NCI-H2107 treated with DMSO at 0.1 percent for 48 hours (cell line): ENCODE data around the gene COLEC12.
"Not testable (repeated sequence)": the region's sequence is repeated elsewhere in the genome, so short reads cannot be mapped to it uniquely, and the experiment has no call there.

Experiments
- DNase-seq: peaks from one replicate; lab custom pipeline; 2025; ENCODE audit not compliant: unreplicated experiment; lab: John Stamatoyannopoulos, UW

The COLEC12 gene

GRCh38 chr18:332007-332406, 168.5 kb downstream of the COLEC12 start:
- no peak for DNase-seq

- DNase-seq: no peak
Observed at GRCh38 chr18:331221-331821, 169.2 kb downstream of the COLEC12 start.

DNA sequence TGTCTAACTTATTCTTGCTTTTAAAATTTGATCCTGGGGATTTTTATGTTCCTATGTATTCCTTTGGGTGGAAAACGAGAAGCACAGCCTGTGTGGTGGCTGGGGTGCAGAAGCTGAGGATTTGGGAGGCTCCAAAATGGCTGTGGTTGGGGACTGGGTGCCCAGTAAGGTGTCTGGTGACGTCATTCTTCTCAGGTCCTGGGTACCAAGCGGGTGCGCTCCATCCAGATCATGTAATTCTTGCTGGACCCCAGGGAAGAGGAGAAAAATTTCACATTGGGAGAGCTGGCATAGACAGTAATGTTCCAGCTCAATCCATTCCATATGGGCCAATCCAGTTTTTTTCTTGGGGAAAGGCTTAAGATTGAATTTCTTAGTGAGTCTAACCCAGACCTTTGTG, 171.6 kb downstream of the COLEC12 start:
- DNase-seq: no peak

- no peak for DNase-seq
Observed at GRCh38 chr18:326846-327245, 173.7 kb downstream of the COLEC12 start.

DNA sequence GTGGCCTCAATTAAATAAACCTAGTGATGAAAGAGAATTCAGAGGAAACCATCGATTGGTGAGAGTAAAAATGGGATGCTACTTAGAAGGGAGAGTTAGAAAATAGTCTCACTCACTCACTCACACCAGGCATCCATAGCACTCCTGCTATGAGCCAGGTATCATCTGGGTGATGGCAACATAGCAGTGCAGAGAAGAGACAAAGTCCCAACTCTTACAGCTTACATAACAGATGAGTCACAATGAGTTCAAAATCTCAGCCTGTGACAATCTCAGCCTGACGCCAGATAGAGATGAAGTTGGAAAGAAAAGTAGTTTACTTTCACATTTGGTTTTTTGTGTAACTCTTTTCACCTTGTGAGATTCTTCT, 177.3 kb downstream of the COLEC12 start:
- no peak for DNase-seq

GRCh38 chr18:321865-322467, 178.5 kb downstream of the COLEC12 start:
- DNase-seq: no peak

GRCh38 chr18:320155-320554, 180.3 kb downstream of the COLEC12 start:
- DNase-seq: no peak

DNA sequence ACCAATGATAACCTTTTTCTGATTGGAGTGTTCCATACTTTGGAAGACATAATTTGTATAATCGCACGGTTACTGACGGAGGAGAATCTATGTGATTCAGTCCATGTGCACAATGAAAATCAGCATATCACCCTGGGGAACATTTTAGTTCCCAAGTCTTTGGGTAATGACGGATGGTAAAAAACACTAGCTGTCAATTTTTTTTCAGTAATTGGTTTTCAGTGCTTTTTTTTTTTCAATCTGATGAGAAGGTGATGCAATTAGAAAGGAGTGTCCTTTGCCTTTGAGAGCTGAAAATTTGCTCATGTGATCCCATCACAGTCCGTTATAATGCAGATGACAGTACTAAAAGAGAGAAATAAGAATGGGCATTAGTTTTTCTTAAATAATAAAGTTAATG, 180.8 kb downstream of the COLEC12 start:
- DNase-seq: no peak

- no peak for DNase-seq
Observed at GRCh38 chr18:318791-319291, 181.7 kb downstream of the COLEC12 start.

- no peak for DNase-seq
Observed at GRCh38 chr18:317618-318017, 182.9 kb downstream of the COLEC12 start.

- no peak for DNase-seq
Observed at GRCh38 chr18:316393-316792, 184.1 kb downstream of the COLEC12 start.

DNA sequence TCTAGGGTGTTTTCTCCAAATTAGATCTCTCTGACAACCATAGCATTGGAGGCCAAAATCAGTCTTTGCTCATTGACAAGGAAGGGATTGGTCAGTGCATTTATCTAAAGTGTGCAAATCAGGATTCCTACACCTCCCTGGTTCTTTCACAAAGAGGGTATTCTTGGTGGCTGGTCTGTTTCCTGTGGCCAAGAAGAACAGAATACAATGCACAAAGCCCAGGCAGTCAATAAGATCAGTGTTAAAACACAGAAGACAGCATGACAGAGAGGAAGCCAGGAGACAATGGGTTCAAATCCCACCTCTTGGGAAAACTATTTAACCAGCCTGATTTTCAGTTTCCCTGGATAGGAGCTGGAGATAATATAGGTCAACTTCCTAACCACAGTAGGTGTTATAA, 186.6 kb downstream of the COLEC12 start:
- DNase-seq: no peak

- no peak for DNase-seq
Observed at GRCh38 chr18:312415-312814, 188.1 kb downstream of the COLEC12 start.

GRCh38 chr18:310042-310441, 190.5 kb downstream of the COLEC12 start:
- DNase-seq: no peak

DNA sequence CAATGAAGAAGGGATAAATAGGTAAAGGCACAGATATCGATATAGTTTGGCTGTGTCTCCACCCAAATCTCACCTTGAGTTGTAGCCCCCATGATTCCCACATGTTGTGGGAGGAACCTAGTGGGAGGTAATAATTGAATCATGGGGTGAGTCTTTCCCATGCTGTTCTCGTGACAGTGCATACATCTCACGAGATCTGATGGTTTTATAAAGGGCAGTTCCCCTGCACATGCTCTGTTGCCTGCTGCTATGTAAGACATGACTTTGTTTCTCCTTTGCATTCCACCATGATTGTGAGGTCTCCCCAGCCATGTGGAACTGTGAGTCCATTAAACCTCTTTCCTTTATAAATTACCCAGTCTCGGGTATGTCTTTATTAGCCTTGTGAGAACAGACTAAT, 192.4 kb downstream of the COLEC12 start:
- DNase-seq: not testable (repeated sequence)

DNA sequence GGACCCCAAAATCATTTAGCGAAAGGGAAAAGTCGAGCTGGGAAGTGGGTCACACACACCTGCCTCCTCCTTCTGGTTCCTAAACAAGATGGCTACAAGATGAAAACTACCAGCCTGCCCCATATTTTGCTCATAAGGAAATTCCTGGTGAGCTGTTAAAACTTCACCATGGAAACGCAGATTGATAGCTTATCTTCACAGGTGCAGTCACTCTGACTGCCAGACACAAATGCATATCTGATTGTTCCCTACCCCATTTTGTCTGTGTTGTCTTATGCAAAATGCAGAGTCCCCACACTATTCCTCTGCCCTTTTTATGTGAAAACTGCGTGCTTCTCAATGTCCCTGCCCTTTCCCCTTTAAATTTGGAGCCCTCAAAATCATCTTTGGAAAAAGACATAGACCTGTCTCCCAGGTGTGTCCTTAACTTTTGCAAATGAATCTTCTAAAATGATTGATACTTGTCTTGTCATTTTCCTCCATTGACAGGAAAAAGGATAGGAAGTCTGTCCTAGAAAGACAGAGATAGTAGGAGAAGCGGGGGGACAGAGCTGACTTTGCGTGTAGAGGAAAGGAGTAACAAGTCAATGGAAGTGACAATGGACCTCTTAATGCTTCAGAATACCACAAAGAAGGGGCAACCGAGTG, 193.8 kb downstream of the COLEC12 start:
- DNase-seq: no peak

DNA sequence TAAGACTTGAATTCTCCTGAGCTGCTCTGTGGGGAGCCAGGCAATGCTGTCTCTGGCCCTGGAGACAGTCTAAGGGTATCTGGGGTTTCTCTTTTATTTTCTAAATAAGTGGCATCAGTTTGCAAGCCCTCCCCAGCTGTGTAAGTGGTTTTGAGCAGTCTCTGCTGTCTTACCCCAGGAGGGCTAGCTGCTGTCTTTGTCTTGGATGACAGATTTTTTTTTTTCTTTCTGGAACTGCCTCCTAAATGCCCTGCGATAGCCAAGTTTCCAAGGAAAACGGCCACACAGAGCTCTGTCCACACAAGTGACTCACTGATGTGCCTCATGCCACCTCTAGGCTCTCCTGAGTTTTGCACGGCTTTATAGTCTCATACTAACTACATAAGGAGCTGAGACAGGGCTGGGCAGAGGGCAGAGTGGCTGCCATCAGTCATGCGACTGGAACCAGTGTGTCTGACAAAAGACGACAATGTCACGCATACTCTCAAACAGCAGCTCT, 195.4 kb downstream of the COLEC12 start:
- no peak for DNase-seq

GRCh38 chr18:303607-304006, 196.9 kb downstream of the COLEC12 start:
- no peak for DNase-seq

GRCh38 chr18:303011-303410, 197.5 kb downstream of the COLEC12 start:
- no peak for DNase-seq

GRCh38 chr18:302097-302496, 198.4 kb downstream of the COLEC12 start:
- no peak for DNase-seq

DNA sequence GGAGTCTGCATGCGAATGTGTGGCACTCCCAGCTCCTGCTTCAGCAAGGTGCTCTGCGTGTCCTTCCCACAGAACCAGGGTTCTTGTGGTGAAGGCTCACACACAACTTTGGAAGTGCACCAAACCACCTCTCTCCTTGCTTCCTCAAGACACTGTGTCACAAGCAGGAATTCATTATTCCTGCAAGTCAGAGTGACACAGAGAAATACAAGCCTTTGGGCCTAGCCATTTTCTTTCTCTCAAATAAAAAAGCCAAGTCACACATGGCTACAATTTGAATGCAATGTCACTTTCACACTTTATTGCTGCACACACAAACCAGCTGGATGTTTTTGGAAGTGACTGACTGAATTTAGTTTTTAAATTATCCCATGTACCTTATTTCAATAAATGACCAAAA, 202.6 kb downstream of the COLEC12 start:
- DNase-seq: no peak

GRCh38 chr18:295756-296490, 204.6 kb downstream of the COLEC12 start:
- no peak for DNase-seq
